ENCODE data around the gene SFXN5. TPM values are rescaled to one million over a fixed set of nuclear protein-coding genes. Genes with fewer than 3 reads are reported as not detected.
"Not testable (repeated sequence)": the region's sequence is repeated elsewhere in the genome, so short reads cannot be mapped to it uniquely, and the experiment has no call there.

The SFXN5 gene
- total RNA-seq, 2 donors from 2014 or later: 9.0 to 10.5 TPM

GRCh38 chr2:73105511-73105971, 34.0 kb upstream of the SFXN5 start:
- intact Hi-C loops (cut with DNase I): no loop called here
- DNase-seq: no peak
- no peak for ATAC-seq

- no peak for ATAC-seq
- intact Hi-C loops (cut with DNase I): no loop called here
- DNase-seq: no peak
Observed at GRCh38 chr2:73104933-73105332, 33.4 kb upstream of the SFXN5 start.

- DNase-seq: no peak
- intact Hi-C loops (cut with DNase I): no loop called here
- no peak for ATAC-seq
Observed at GRCh38 chr2:73103018-73103542, 31.6 kb upstream of the SFXN5 start.

- DNase-seq: no peak
- intact Hi-C loops (cut with DNase I): no loop called here
- ATAC-seq: no peak
Observed at GRCh38 chr2:73101626-73102256, 30.2 kb upstream of the SFXN5 start.

- DNase-seq: no peak
- no peak for ATAC-seq
- intact Hi-C loops (cut with DNase I): no loop called here
Observed at GRCh38 chr2:73100956-73101355, 29.4 kb upstream of the SFXN5 start.

- DNase-seq: no peak
- intact Hi-C loops (cut with DNase I): no loop called here
- ATAC-seq: no peak
Observed at GRCh38 chr2:73099486-73099885, 28.0 kb upstream of the SFXN5 start.

- ATAC-seq: no peak
- no peak for DNase-seq
- intact Hi-C loops (cut with DNase I): no loop called here
Observed at GRCh38 chr2:73095910-73096309, 24.4 kb upstream of the SFXN5 start.

GRCh38 chr2:73093601-73094218, 22.2 kb upstream of the SFXN5 start:
- ATAC-seq; DNase-seq; intact Hi-C loops (cut with DNase I): not testable (repeated sequence)

- ATAC-seq: no peak
- intact Hi-C loops (cut with DNase I): no loop called here
- DNase-seq: no peak
Observed at GRCh38 chr2:73092146-73092783, 20.8 kb upstream of the SFXN5 start.

- no peak for ATAC-seq
- intact Hi-C loops (cut with DNase I): no loop called here
- no peak for DNase-seq
Observed at GRCh38 chr2:73091696-73092095, 20.2 kb upstream of the SFXN5 start.

- DNase-seq: no peak
Observed at GRCh38 chr2:73091164-73091563, 19.7 kb upstream of the SFXN5 start.

GRCh38 chr2:73089270-73090030, 17.9 kb upstream of the SFXN5 start:
- ATAC-seq (peak; percentile 76 to 93), DNase-seq (peak; percentile 70)
- intact Hi-C loops (cut with DNase I): loop anchor here in 1 of 2 donors (5.0 kb wide), 1 partner anchor 68 kb away; no protein-coding TSS in a partner anchor

More at GRCh38 chr2:73091164-73091563, 19.7 kb upstream of the SFXN5 start:
- no peak for ATAC-seq
- intact Hi-C loops (cut with DNase I): no loop called here

- intact Hi-C loops (cut with DNase I): loop anchor here in 1 of 2 donors (5.0 kb wide), 1 partner anchor 69 kb away; no protein-coding TSS in a partner anchor
- DNase-seq (no peak), ATAC-seq (no peak)
Observed at GRCh38 chr2:73088703-73089102, 17.2 kb upstream of the SFXN5 start.

GRCh38 chr2:73088211-73088610, 16.7 kb upstream of the SFXN5 start:
- ATAC-seq (no peak), DNase-seq (no peak)
- intact Hi-C loops (cut with DNase I): loop anchor here in 1 of 2 donors (5.0 kb wide), 1 partner anchor 69 kb away; no protein-coding TSS in a partner anchor

GRCh38 chr2:73087311-73087710, 15.8 kb upstream of the SFXN5 start:
- no peak for ATAC-seq
- intact Hi-C loops (cut with DNase I): loop anchor here in 1 of 2 donors (5.0 kb wide), 1 partner anchor 70 kb away; no protein-coding TSS in a partner anchor
- DNase-seq: no peak

GRCh38 chr2:73085691-73086090, 14.2 kb upstream of the SFXN5 start:
- intact Hi-C loops (cut with DNase I): loop anchor here (2.0 to 5.0 kb wide), 2 partner anchors 71 to 72 kb away; no protein-coding TSS in a partner anchor
- DNase-seq: peak; percentile 87
- peak; percentile 57 to 80 for ATAC-seq

GRCh38 chr2:73084971-73085370, 13.5 kb upstream of the SFXN5 start:
- no peak for DNase-seq
- no peak for ATAC-seq
- intact Hi-C loops (cut with DNase I): loop anchor here (2.0 to 5.0 kb wide), 2 partner anchors 72 kb away; no protein-coding TSS in a partner anchor

- intact Hi-C loops (cut with DNase I): loop anchor here in 1 of 2 donors (2.0 kb wide), 1 partner anchor 73 kb away; no protein-coding TSS in a partner anchor
- ATAC-seq (no peak), DNase-seq (no peak)
Observed at GRCh38 chr2:73083886-73084800, 12.6 kb upstream of the SFXN5 start.
